CD14-positive monocyte (primary cell): Measurements from ENCODE around the gene KCNN3. TPM values are rescaled to one million over a fixed set of nuclear protein-coding genes. Genes with fewer than 3 reads are reported as not detected.

Experiments
- DNase-seq, 3 donors: peaks; one replicate each; pipeline ENCODE4 v3.0.0-alpha.2; 2011 to 2022
- H2AFZ ChIP-seq: 2 replicates; pipeline ENCODE4 v1.6.0; 2012; ENCODE audit warnings: mild to moderate bottlenecking, low read depth, low read length, inconsistent platforms; ENCODE audit not compliant: insufficient read depth, poor library complexity, severe bottlenecking
- H3K27ac ChIP-seq, 2 donors: 1 replicate in 1 of 2; 2 replicates in 1 of 2; pipeline ENCODE4 v1.5.1; 2012 to 2013; ENCODE audit warnings: low read length in 2 of 2, control low read depth in 1 of 2, inconsistent platforms in 1 of 2, low read depth in 1 of 2, mild to moderate bottlenecking in 1 of 2
- H3K27me3 ChIP-seq, 2 donors: one replicate each; pipeline versions ENCODE4 v1.6.0 to v1.6.1; 2011 to 2013; ENCODE audit warnings: low read length in 2 of 2; ENCODE audit not compliant: control insufficient read depth in 2 of 2, insufficient read depth in 2 of 2
- H3K36me3 ChIP-seq, 2 donors: replicated peaks in 1 of 2; 1 replicate in 1 of 2; 2 replicates in 1 of 2; pipeline versions ENCODE4 v1.5.1 to v1.6.1; 2012 to 2013; ENCODE audit warnings: low read length in 2 of 2, control low read depth in 1 of 2, inconsistent platforms in 1 of 2, mild to moderate bottlenecking in 1 of 2; ENCODE audit not compliant: insufficient read depth in 2 of 2, control insufficient read depth in 1 of 2
- H3K4me1 ChIP-seq, 2 donors: 1 replicate in 1 of 2; 2 replicates in 1 of 2; pipeline versions ENCODE4 v1.5.1 to v1.6.1; 2012 to 2013; ENCODE audit warnings: low read length in 2 of 2, control low read depth in 1 of 2, inconsistent platforms in 1 of 2, mild to moderate bottlenecking in 1 of 2, moderate library complexity in 1 of 2; ENCODE audit not compliant: insufficient read depth in 2 of 2, control insufficient read depth in 1 of 2
- H3K4me2 ChIP-seq: replicated peaks from 2 replicates; pipeline ENCODE3; 2012; ENCODE audit warnings: low read length, moderate library complexity, mild to moderate bottlenecking; ENCODE audit not compliant: poor library complexity, severe bottlenecking; ENCODE audit errors: extremely low read depth
- H3K4me3 ChIP-seq, 3 experiments: fragments of 200-600 bp in 1 of 3; sonication (generic) in 1 of 3; replicated peaks in 1 of 3; 1 replicate in 2 of 3; 2 replicates in 1 of 3; pipeline ENCODE4 v1.5.1; 2011 to 2013; ENCODE audit warnings: low read length in 3 of 3, mild to moderate bottlenecking in 3 of 3, control low read depth in 2 of 3, low read depth in 2 of 3, inconsistent platforms in 1 of 3, moderate library complexity in 1 of 3
- H3K79me2 ChIP-seq: 2 replicates; pipeline ENCODE4 v1.6.0; 2012; ENCODE audit warnings: mild to moderate bottlenecking, control low read depth, inconsistent platforms, low read length, moderate library complexity; ENCODE audit not compliant: insufficient read depth
- H3K9ac ChIP-seq: 2 replicates; pipeline ENCODE4 v1.6.0; 2017; ENCODE audit warnings: low read length, mild to moderate bottlenecking; ENCODE audit not compliant: insufficient read depth, poor library complexity, severe bottlenecking
- H3K9me3 ChIP-seq, 2 donors: replicated peaks in 1 of 2; 1 replicate in 1 of 2; 2 replicates in 1 of 2; pipeline versions ENCODE4 v1.5.1 to v1.6.1; 2012 to 2013; ENCODE audit warnings: low read length in 2 of 2, control low read depth in 1 of 2; ENCODE audit not compliant: control insufficient read depth in 1 of 2, insufficient read depth in 1 of 2
- H4K20me1 ChIP-seq: 2 replicates; pipeline ENCODE4 v1.6.0; 2012; ENCODE audit warnings: mild to moderate bottlenecking, low read length, control low read depth, moderate library complexity; ENCODE audit not compliant: insufficient read depth
- H3K27ac Mint-ChIP-seq, 7 donors: one replicate each; pipeline ENCODE4 v1.8.0; 2020; ENCODE audit warnings: mild to moderate bottlenecking in 7 of 7, mixed read lengths in 7 of 7, moderate library complexity in 6 of 7, inconsistent platforms in 2 of 7
- H3K27me3 Mint-ChIP-seq, 3 donors: one replicate each; pipeline ENCODE4 v1.8.0; 2021 to 2022; ENCODE audit warnings: low read depth in 3 of 3, mild to moderate bottlenecking in 3 of 3, mixed read lengths in 3 of 3, moderate library complexity in 3 of 3, inconsistent platforms in 1 of 3
- H3K36me3 Mint-ChIP-seq, 2 donors: one replicate each; pipeline ENCODE4 v1.8.0; 2020; ENCODE audit warnings: mixed read lengths in 2 of 2, inconsistent platforms in 1 of 2, mild to moderate bottlenecking in 1 of 2
- H3K4me1 Mint-ChIP-seq: one replicate; pipeline ENCODE4 v1.8.0; 2020; ENCODE audit warnings: mild to moderate bottlenecking, mixed read lengths
- H3K4me3 Mint-ChIP-seq, 2 donors: one replicate each; pipeline ENCODE4 v1.8.0; 2020; ENCODE audit warnings: mild to moderate bottlenecking in 2 of 2, mixed read lengths in 2 of 2, moderate library complexity in 1 of 2
- H3K9me3 Mint-ChIP-seq, 7 donors: one replicate each; pipeline ENCODE4 v1.8.0; 2020 to 2022; ENCODE audit warnings: mixed read lengths in 7 of 7, mild to moderate bottlenecking in 6 of 7, moderate library complexity in 6 of 7, inconsistent platforms in 2 of 7
- CTCF ChIP-seq: fragments of 200-600 bp; IDR thresholded peaks from one replicate; pipeline ENCODE4 v1.8.0; 2022; ENCODE audit warnings: antibody characterized with exemption, mild to moderate bottlenecking
- WGBS: methylation state at CpG from one replicate; pipeline ENCODE4 v1.1.5; 2013; ENCODE audit warnings: missing lambda C conversion rate; ENCODE audit not compliant: insufficient coverage; 5-methylcytosine and 5-hydroxymethylcytosine counted together
- intact Hi-C, 2 donors: fragments of 100-400 bp; cut with micrococcal nuclease; formaldehyde crosslinking; loops; one replicate each; pipeline versions ENCODE4 v1.15.0 to v1.15.1; 2023
- polyA plus RNA-seq, 3 donors: library from polyadenylated mRNA; depleted of rRNA in 1 of 3; unstranded in 2 of 3; stranded (reverse) in 1 of 3; fragments of 300-500 nt in 2 of 3; fragments of >200 nt in 1 of 3; fragmentation: Illumina TruSeq in 2 of 3; gene quantifications; 1 replicate in 2 of 3; 2 replicates in 1 of 3; pipeline ENCODE4 v1.2.3, GENCODE V29; 2012 to 2021

Gene KCNN3
- polyA plus RNA-seq, 3 donors = not detected

DNA sequence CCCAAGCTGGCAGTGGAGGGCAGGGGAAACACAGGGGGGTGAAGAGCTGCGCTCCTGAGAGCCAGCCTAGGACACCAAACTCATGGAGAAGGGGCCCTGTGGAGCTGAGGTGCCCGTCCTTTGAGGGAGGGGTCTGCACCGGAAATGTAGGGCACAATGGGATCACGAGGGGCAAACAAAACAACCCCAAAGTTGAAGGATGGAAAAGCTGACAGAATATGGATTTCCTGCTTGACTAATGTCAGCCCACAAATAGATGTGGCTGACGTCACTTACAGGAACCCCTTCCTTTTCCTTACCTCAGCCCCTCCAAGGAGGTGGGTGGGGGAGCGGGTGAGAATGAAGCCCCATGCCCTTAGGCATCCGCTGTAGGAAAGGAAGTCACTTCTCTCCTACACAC is 110.9 kb downstream of the KCNN3 start:
- intact Hi-C loops = loop anchor here in 1 of 2 donors (10.0 kb wide), 1 partner anchor 64 kb away; no protein-coding TSS in a partner anchor
- no peaks in the 10 kb centered on the region for H3K36me3 ChIP-seq
- no peak overlapping the region for H3K4me3 ChIP-seq
- Mint-ChIP-seq H3K27me3 (peaks cover 41 to 55% (median 47%) of the 10 kb centered on the region in 3 donors), H3K4me1 (peaks cover 7% of the 10 kb centered on the region), H3K9me3 (peaks cover 0 to 7% (median 2%) of the 10 kb centered on the region in 7 donors), H3K4me3 (peak overlapping the region in 1 of 2 donors; percentile 30), H3K27ac (no peak overlapping the region), H3K36me3 (no peaks in the 10 kb centered on the region)
- no peak overlapping the region for H3K4me2 ChIP-seq
- no peak overlapping the region for H3K9ac ChIP-seq
- TF ChIP-seq CTCF = no peak
- no peak overlapping the region for H3K27ac ChIP-seq
- no peaks in the 10 kb centered on the region for H3K79me2 ChIP-seq
- peaks cover 8 to 9% of the 10 kb centered on the region in 2 donors for H3K4me1 ChIP-seq
- H3K9me3 ChIP-seq = no peaks in the 10 kb centered on the region
- H4K20me1 ChIP-seq = no peaks in the 10 kb centered on the region
- H2AFZ ChIP-seq = no peak overlapping the region
- H3K27me3 ChIP-seq = peaks cover 32 to 52% of the 10 kb centered on the region in 2 donors
- no peak for DNase-seq
- 38% methylated on average over 2 of the region's 7 CpGs for WGBS

DNA sequence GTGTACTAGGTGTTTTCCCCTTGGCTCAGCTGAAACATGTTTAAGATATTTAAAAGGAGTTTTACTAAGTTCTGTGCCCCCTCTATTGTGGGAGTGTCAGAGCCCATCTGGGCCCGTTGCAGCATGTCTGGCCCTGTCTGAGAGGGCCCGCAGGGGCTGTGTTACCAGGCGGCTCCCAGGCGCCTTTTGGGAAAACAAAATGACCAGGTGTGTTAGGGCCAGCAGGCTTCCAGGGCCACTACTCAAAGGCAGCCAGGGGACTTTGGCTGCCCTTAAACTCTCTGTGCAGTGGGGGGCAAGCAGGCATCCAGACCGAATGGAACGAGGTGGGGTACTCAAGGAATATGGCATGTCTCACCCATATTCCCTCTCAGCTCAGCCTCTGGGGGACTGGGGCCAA is 111.7 kb downstream of the KCNN3 start:
- H3K4me2 ChIP-seq = no peak overlapping the region
- no peaks in the 10 kb centered on the region for H3K36me3 Mint-ChIP-seq
- no peak overlapping the region for H3K27ac ChIP-seq
- H3K9me3 ChIP-seq = no peaks in the 10 kb centered on the region
- no peak overlapping the region for H3K9ac ChIP-seq
- H3K4me1 Mint-ChIP-seq = peaks cover 7% of the 10 kb centered on the region
- no peak for TF ChIP-seq CTCF
- no peaks in the 10 kb centered on the region for H3K79me2 ChIP-seq
- H3K4me3 ChIP-seq = no peak overlapping the region
- H3K4me3 Mint-ChIP-seq = no peak overlapping the region
- peaks cover 8 to 9% of the 10 kb centered on the region in 2 donors for H3K4me1 ChIP-seq
- H4K20me1 ChIP-seq = no peaks in the 10 kb centered on the region
- WGBS = 95% methylated on average over 4 of the region's 6 CpGs
- no peak overlapping the region for H3K27ac Mint-ChIP-seq
- H3K36me3 ChIP-seq = no peaks in the 10 kb centered on the region
- no peak for DNase-seq
- H3K27me3 ChIP-seq = peaks cover 30 to 44% of the 10 kb centered on the region in 2 donors
- H3K9me3 Mint-ChIP-seq = peaks cover 0 to 7% (median 2%) of the 10 kb centered on the region in 7 donors
- H2AFZ ChIP-seq = no peak overlapping the region
- intact Hi-C loops = loop anchor here in 1 of 2 donors (10.0 kb wide), 1 partner anchor 64 kb away; no protein-coding TSS in a partner anchor
- peaks cover 39 to 48% (median 42%) of the 10 kb centered on the region in 3 donors for H3K27me3 Mint-ChIP-seq
